ENCODE results near the gene USF2.

Gene USF2

GRCh38 chr19:35287713-35288112, 19.0 kb downstream of the USF2 start:
- DNase-seq = no peak

- no peak for DNase-seq
These were observed 19.6 kb downstream of the USF2 start for GRCh38 chr19:35288331-35288730.

GRCh38 chr19:35288906-35289305, 20.1 kb downstream of the USF2 start:
- no peak for DNase-seq

- DNase-seq = no peak
These were observed 21.8 kb downstream of the USF2 start for GRCh38 chr19:35290381-35291127.

- no peak for DNase-seq
These were observed 22.5 kb downstream of the USF2 start for GRCh38 chr19:35291259-35291658.

GRCh38 chr19:35291916-35292315, 23.2 kb downstream of the USF2 start, which contains the start of gene MAG:
Gene MAG (plus strand): TSS chr19:35292161. CDS start chr19:35295409, 3,248 bp downstream.
- no peak for DNase-seq

- no peak for DNase-seq
These were observed 23.9 kb downstream of the USF2 start for GRCh38 chr19:35292421-35293362.

- DNase-seq = no peak
These were observed 24.6 kb downstream of the USF2 start for GRCh38 chr19:35293363-35293739.

- no peak for DNase-seq
These were observed 25.0 kb downstream of the USF2 start for GRCh38 chr19:35293808-35294207.

GRCh38 chr19:35294328-35294727, 25.6 kb downstream of the USF2 start:
- DNase-seq = no peak

- DNase-seq = no peak
These were observed 26.4 kb downstream of the USF2 start for GRCh38 chr19:35294859-35295791.

- DNase-seq = no peak
These were observed 27.2 kb downstream of the USF2 start for GRCh38 chr19:35295792-35296462.

GRCh38 chr19:35296644-35297514, 28.1 kb downstream of the USF2 start:
- DNase-seq = no peak

- no peak for DNase-seq
These were observed 28.7 kb downstream of the USF2 start for GRCh38 chr19:35297515-35297848.

GRCh38 chr19:35297922-35298321, 29.2 kb downstream of the USF2 start:
- no peak for DNase-seq

GRCh38 chr19:35298561-35298972, 29.8 kb downstream of the USF2 start:
- no peak for DNase-seq

- no peak for DNase-seq
These were observed 31.0 kb downstream of the USF2 start for GRCh38 chr19:35299523-35300338.

- DNase-seq = no peak
These were observed 31.5 kb downstream of the USF2 start for GRCh38 chr19:35300339-35300649.

GRCh38 chr19:35301961-35302360, 33.2 kb downstream of the USF2 start:
- DNase-seq = no peak

- DNase-seq = no peak
These were observed 33.7 kb downstream of the USF2 start for GRCh38 chr19:35302446-35302845.
